Astrocyte (in vitro differentiated cells and primary cell): ENCODE results near the gene PPP1R36. TPM values are rescaled to one million over a fixed set of nuclear protein-coding genes. Genes with fewer than 3 reads are reported as not detected.

ENCODE experiments used
- DNase-seq: peaks from one replicate; pipeline ENCODE4 v3.0.0-alpha.2; 2010; ENCODE audit warnings: low read depth
- FAIRE-seq: peaks from 2 replicates; lab custom pipeline; 2011; peaks lifted over from hg19 to GRCh38; lab: Jason Lieb, UNC
- H2AFZ ChIP-seq: 2 replicates; pipeline ENCODE4 v1.6.0; 2012; ENCODE audit warnings: low read depth, low read length, inconsistent platforms
- H3K27ac ChIP-seq: 2 replicates; pipeline ENCODE4 v1.5.1; 2011; ENCODE audit warnings: low read depth, low read length, inconsistent platforms
- H3K27me3 ChIP-seq: 2 replicates; pipeline ENCODE4 v1.6.0; 2011; ENCODE audit warnings: low read length, inconsistent platforms; ENCODE audit not compliant: insufficient read depth
- H3K36me3 ChIP-seq: 2 replicates; pipeline ENCODE4 v1.5.1; 2011; ENCODE audit warnings: low read length, inconsistent platforms; ENCODE audit not compliant: insufficient read depth
- H3K4me1 ChIP-seq: 2 replicates; pipeline ENCODE4 v1.5.1; 2011; ENCODE audit warnings: low read length, inconsistent platforms; ENCODE audit not compliant: insufficient read depth
- H3K4me2 ChIP-seq: 2 replicates; pipeline ENCODE4 v1.6.0; 2012; ENCODE audit warnings: low read length, inconsistent platforms
- H3K4me3 ChIP-seq: 2 replicates; pipeline ENCODE4 v1.5.1; 2011; ENCODE audit warnings: low read depth, mild to moderate bottlenecking, low read length, inconsistent platforms; ENCODE audit not compliant: insufficient read depth
- H3K79me2 ChIP-seq: 2 replicates; pipeline ENCODE4 v1.6.0; 2012; ENCODE audit warnings: mild to moderate bottlenecking, low read length, inconsistent platforms; ENCODE audit not compliant: insufficient read depth
- H3K9ac ChIP-seq: 2 replicates; pipeline ENCODE4 v1.6.0; 2012; ENCODE audit warnings: mild to moderate bottlenecking, low read length, inconsistent platforms
- H3K9me3 ChIP-seq: 2 replicates; pipeline ENCODE4 v1.5.1; 2012; ENCODE audit warnings: low read depth, mild to moderate bottlenecking, low read length, inconsistent platforms; ENCODE audit not compliant: insufficient read depth
- H4K20me1 ChIP-seq: 2 replicates; pipeline ENCODE4 v1.6.0; 2012; ENCODE audit warnings: low read length, inconsistent platforms; ENCODE audit not compliant: insufficient read depth
- H3K27ac Mint-ChIP-seq: one replicate; pipeline ENCODE4 v1.8.0; 2021; ENCODE audit warnings: mild to moderate bottlenecking, mixed read lengths; ENCODE audit not compliant: unreplicated experiment
- H3K27me3 Mint-ChIP-seq: one replicate; pipeline ENCODE4 v1.8.0; 2021; ENCODE audit warnings: low read depth, mixed read lengths; ENCODE audit not compliant: unreplicated experiment
- H3K36me3 Mint-ChIP-seq: one replicate; pipeline ENCODE4 v1.8.0; 2021; ENCODE audit warnings: low read depth, mixed read lengths; ENCODE audit not compliant: unreplicated experiment
- H3K4me1 Mint-ChIP-seq: one replicate; pipeline ENCODE4 v1.8.0; 2021; ENCODE audit warnings: low read depth, mixed read lengths; ENCODE audit not compliant: unreplicated experiment
- H3K4me3 Mint-ChIP-seq: one replicate; pipeline ENCODE4 v1.8.0; 2021; ENCODE audit warnings: mild to moderate bottlenecking, moderate library complexity, mixed read lengths; ENCODE audit not compliant: unreplicated experiment
- H3K9me3 Mint-ChIP-seq: one replicate; pipeline ENCODE4 v1.8.0; 2021; ENCODE audit warnings: mild to moderate bottlenecking, mixed read lengths; ENCODE audit not compliant: unreplicated experiment
- EZH2 ChIP-seq: IDR thresholded peaks from 2 replicates; pipeline ENCODE4 v1.6.1; 2012; ENCODE audit warnings: mild to moderate bottlenecking, low read length, inconsistent platforms; ENCODE audit not compliant: insufficient read depth
- total RNA-seq: library from RNA; stranded (reverse); gene quantifications from 2 replicates; pipeline ENCODE4 v1.2.1, GENCODE V29; 2021
- TF ChIP-seq, protein P1 (sequence below): IDR thresholded peaks from 2 replicates; pipeline ENCODE4 v1.5.1; 2011; ENCODE audit warnings: low read depth, mild to moderate bottlenecking, inconsistent platforms, low read length, moderate library complexity; ENCODE audit not compliant: insufficient read depth

PPP1R36 gene
- total RNA-seq, 1 donor from 2014 or later, result 0.91 TPM

DNA sequence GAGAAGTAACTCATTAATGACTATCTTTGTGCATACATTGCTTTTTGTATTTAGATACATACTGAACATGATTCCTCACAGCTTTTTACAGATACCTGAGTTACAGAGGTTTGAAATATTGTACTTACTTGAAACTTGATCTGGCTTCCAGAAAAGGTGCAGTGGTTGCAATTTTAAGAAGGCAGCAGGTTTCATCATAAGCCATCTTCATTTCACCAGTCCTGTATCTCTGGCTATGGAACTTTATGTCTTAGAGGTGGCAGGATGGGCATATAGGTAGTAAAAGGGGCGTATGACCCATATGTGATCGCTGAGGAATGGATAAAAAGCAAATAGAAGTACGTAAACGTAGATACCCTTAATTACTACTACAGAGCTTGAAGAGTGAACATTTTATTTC, 31.5 kb upstream of the PPP1R36 start:
- peaks cover 2% of the 10 kb centered on the region for H3K36me3 Mint-ChIP-seq
- Histone ChIP-seq H3K9me3 (no peaks in the 10 kb centered on the region), H3K4me1 (no peaks in the 10 kb centered on the region), H2AFZ (no peak overlapping the region), H3K4me2 (no peak overlapping the region), H4K20me1 (peaks cover 90% of the 10 kb centered on the region), H3K79me2 (peaks cover 98% of the 10 kb centered on the region), H3K4me3 (no peak overlapping the region), H3K27ac (no peak overlapping the region), H3K9ac (no peak overlapping the region), H3K27me3 (no peaks in the 10 kb centered on the region), H3K36me3 (peaks cover 18% of the 10 kb centered on the region)
- H3K27ac Mint-ChIP-seq, result peak overlapping the region; percentile 66
- no peaks in the 10 kb centered on the region for H3K9me3 Mint-ChIP-seq
- no peak overlapping the region for H3K4me3 Mint-ChIP-seq
- no peak for DNase-seq
- no peaks in the 10 kb centered on the region for H3K27me3 Mint-ChIP-seq
- TF ChIP-seq EZH2, result no peak
- TF ChIP-seq, protein P1, sequence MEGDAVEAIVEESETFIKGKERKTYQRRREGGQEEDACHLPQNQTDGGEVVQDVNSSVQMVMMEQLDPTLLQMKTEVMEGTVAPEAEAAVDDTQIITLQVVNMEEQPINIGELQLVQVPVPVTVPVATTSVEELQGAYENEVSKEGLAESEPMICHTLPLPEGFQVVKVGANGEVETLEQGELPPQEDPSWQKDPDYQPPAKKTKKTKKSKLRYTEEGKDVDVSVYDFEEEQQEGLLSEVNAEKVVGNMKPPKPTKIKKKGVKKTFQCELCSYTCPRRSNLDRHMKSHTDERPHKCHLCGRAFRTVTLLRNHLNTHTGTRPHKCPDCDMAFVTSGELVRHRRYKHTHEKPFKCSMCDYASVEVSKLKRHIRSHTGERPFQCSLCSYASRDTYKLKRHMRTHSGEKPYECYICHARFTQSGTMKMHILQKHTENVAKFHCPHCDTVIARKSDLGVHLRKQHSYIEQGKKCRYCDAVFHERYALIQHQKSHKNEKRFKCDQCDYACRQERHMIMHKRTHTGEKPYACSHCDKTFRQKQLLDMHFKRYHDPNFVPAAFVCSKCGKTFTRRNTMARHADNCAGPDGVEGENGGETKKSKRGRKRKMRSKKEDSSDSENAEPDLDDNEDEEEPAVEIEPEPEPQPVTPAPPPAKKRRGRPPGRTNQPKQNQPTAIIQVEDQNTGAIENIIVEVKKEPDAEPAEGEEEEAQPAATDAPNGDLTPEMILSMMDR, result no peak
- H3K4me1 Mint-ChIP-seq, result peaks cover 7% of the 10 kb centered on the region
- FAIRE-seq, result no peak

DNA sequence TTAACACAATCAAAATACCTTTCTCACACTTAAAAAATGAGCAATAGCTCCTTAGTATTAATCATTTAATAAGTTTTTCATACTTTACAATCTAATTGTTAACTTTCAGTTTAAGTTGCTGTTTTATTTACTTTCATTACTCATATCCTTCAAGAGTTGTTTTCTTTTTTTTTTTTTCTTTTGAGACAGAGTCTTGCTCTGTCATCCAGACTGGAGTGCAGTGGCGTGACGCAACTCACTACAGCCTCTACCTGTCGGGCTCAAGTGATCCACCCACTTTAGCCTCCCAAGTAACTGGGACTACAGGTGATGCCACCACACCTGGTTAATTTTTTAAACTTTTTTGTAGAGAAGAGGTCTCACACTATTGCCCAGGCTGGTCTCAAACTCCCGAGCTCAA, 29.1 kb upstream of the PPP1R36 start:
- Histone ChIP-seq H3K4me1 (no peaks in the 10 kb centered on the region), H3K27ac (no peak overlapping the region), H3K4me3 (no peak overlapping the region), H3K79me2 (peaks cover 95% of the 10 kb centered on the region), H4K20me1 (peaks cover 76% of the 10 kb centered on the region), H3K9ac (no peak overlapping the region), H3K36me3 (peaks cover 26% of the 10 kb centered on the region), H3K27me3 (no peaks in the 10 kb centered on the region), H2AFZ (no peak overlapping the region), H3K9me3 (no peaks in the 10 kb centered on the region), H3K4me2 (no peak overlapping the region)
- DNase-seq (no peak), FAIRE-seq (no peak)
- no peaks in the 10 kb centered on the region for H3K36me3 Mint-ChIP-seq
- H3K27me3 Mint-ChIP-seq, result no peaks in the 10 kb centered on the region
- H3K27ac Mint-ChIP-seq, result no peak overlapping the region
- no peak overlapping the region for H3K4me3 Mint-ChIP-seq
- no peaks in the 10 kb centered on the region for H3K9me3 Mint-ChIP-seq
- TF ChIP-seq EZH2, result no peak
- TF ChIP-seq, protein P1, result no peak
- peaks cover 6% of the 10 kb centered on the region for H3K4me1 Mint-ChIP-seq

DNA sequence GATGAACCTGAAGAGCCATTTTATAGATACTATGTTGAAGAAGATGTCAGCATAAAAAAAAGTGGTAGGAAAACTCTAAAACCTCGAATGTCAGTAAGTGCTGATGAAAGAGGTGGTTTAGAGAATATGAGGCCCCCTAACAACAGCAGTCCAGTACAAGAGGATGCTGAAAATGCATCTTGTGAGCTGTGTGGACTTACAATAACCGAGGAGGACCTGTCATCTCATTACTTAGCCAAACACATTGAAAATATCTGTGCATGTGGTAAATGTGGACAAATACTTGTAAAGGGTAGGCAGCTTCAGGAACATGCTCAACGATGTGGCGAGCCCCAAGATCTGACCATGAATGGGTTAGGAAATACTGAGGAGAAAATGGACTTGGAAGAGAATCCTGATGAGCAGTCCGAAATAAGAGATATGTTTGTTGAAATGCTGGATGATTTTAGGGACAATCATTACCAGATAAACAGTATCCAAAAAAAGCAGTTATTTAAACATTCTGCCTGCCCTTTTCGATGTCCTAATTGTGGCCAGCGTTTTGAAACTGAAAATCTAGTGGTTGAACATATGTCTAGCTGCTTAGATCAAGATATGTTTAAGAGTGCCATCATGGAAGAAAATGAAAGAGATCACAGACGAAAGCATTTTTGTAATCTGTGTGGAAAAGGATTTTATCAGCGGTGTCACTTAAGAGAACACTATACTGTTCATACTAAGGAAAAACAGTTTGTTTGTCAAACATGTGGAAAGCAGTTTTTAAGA, 27.0 kb upstream of the PPP1R36 start:
- Histone ChIP-seq H3K36me3 (peaks cover 29% of the 10 kb centered on the region), H3K79me2 (peaks cover 87% of the 10 kb centered on the region), H3K9ac (no peak overlapping the region), H4K20me1 (peaks cover 68% of the 10 kb centered on the region), H3K27me3 (no peaks in the 10 kb centered on the region), H3K4me1 (no peaks in the 10 kb centered on the region), H3K27ac (no peak overlapping the region), H3K4me3 (no peak overlapping the region), H3K4me2 (no peak overlapping the region), H3K9me3 (no peaks in the 10 kb centered on the region), H2AFZ (no peak overlapping the region)
- Mint-ChIP-seq H3K27me3 (no peaks in the 10 kb centered on the region), H3K4me3 (no peak overlapping the region), H3K9me3 (no peaks in the 10 kb centered on the region), H3K27ac (no peak overlapping the region), H3K36me3 (peaks cover 10% of the 10 kb centered on the region), H3K4me1 (peaks cover 8% of the 10 kb centered on the region)
- no peak for DNase-seq
- TF ChIP-seq, protein P1, result no peak
- TF ChIP-seq EZH2, result no peak
- no peak for FAIRE-seq
